GM18868 (cell line): ENCODE data around the gene RNF146.
"Not testable (repeated sequence)": the region's sequence is repeated elsewhere in the genome, so short reads cannot be mapped to it uniquely, and the experiment has no call there.

ENCODE experiments used
- ATAC-seq: cut with Tn5 transposase; IDR thresholded peaks from one replicate; pipeline ENCODE4 v1.9.1; 2021; ENCODE audit warnings: mild to moderate bottlenecking, moderate library complexity; ENCODE audit not compliant: unreplicated experiment

RNF146 gene

DNA sequence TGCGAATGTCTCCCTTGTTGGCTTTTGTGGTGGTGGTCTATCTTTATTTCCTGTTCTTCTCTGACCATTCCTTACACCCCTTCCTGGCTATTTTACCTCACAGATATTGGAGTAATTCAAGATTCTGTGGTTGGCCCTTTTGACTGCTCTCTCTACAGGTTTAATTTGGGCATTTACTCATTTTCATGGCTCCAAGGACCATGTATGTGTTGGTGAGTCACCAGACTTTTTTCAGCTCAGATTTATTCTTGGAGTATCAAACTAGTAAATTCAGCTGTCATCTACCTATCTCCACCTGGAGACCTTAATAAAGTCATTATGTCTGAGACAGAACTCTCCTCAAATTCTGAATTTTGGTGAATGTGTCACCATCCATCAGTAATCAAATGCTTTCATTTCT is 15.5 kb downstream of the RNF146 start:
- no peak for ATAC-seq

DNA sequence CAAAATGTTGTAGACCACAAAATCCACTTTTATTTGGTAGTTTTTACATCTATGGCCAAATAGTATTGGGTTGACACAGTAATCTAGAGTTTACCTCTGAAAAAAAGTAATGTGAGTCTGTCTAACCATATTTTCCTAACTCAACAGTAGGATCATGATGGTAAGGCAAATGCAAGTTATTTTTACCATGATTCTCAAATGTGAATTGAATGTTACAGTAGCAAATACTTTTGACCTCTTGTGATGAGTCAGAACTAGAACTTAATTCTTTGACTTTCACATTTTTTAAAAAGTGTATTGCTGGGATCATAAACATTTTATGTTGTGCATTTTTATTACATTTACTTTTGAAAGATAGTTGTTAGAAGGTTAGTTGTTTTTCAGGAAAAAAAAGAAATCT is 22.0 kb downstream of the RNF146 start:
- ATAC-seq, result peak; percentile 23

DNA sequence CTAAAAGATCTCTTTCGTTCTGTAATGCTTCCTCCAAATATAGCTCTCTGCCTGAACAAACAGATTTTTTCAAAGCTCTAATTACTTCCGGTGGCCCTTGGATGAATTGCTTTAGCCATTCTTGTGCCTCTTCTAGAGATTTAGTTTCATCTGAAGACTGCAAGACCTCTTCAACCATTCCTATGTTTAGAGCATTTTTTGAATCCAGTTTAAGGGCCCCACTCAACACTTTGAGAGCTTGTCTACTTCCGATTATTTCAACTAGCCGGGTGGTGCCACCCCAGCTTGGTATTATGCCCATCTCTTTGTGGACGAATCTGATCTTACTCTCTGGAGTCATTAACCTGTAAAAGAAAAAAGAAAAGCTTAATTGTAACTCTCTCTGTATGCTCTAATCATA is 23.3 kb downstream of the RNF146 start:
- ATAC-seq, result no peak

DNA sequence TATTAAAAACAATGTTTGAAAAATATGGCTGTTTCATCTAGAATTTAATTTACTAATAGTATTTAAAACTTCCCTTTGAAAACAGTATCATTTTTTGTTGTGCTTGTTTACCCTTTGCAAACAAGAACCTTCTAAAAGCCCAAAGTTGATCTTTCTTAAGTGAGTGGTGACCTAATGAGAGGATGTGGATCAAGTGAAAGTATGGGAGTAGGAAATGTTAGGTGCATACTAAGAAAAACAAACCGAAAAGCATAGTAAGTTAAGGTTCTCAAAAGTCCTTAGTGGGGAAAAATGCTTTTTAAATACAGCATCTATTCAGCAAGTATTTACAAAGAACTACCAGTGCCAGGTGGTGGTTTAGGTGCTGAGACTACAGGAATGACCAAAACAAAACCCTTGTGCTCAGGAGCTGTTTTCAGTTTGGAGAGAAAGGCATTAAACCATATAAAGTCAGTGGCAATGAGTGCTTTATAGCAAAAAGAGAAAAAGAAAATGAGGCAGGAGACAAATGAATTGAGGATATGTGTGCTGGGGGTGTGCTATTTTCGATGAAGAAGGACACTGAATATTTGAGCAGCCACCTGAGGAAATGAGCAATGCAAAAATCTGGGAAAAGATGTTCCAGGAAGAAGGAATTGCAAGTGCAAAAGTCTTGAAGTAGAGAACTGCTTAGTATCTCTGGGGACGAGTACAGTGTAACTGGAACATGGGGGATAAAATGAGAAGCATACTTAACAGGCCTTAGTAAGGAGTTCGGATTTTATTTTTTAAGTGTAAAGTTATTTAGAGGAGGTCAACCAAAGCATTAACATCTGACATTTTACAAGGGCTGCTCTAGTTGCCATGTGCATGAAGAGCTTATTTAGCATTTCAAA is 24.0 kb downstream of the RNF146 start:
- ATAC-seq, result peak; percentile 32

DNA sequence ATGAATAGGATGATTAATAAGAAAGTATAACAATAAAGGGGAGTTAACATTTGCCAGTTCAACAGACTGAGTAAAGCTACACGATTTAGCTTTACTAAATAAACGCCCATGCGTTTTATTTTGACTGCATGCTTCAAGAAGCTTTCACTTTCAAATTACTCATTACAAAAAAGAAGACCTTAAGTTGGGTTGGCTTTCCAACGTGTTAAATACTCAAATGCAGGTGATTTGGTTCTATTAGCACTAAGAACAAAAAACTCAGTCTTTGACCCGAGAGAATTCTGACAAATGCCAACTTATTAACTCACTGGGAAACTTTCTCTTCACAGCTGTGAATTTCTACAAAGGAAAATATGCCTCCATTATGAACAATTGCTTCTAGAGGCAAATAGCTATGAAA is 24.8 kb downstream of the RNF146 start:
- peak; percentile 90 for ATAC-seq

DNA sequence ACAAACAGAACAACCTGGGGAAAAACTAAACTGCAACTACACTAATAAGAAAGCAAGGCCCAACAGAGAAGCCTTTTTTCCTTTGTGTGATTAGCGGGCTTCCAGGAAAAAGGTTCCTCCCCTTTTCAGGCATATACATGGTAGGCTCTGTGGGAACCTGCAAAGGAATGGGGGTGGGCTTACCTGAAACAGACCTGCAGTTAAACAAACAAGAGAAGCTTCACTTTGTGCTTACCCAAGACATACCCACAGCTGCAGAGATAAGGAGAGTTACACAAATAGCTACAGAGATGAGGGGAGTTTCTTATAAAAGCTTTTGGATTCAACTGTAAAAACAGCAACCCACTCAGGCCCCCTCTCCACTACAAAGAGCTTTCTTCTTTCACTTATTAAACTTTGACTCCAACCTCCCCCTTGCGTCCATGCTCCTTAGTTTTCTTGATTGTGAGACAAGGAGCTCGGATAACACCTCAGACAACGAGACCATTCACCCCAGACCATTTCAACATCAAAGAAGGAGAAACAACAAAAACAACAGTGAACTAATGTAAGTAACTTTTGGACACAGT is 30.9 kb downstream of the RNF146 start:
- ATAC-seq, result no peak

DNA sequence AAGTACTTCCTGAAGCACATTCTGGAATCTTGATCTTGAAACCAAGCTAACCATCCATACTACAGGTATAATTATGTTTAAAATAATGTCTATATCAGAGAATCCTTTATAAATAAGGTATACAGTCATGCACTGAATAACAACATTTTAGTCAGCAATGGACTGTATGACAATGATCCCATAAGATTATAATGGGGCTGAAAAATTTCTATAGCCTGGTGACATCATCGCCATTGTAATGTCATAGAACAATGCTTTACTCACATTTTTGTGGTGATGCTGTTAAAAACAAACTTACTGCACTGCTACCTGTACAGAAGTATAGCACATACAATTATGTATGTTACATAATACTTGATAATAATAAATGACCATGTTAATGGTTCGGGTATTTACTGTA is 31.8 kb downstream of the RNF146 start:
- no peak for ATAC-seq

DNA sequence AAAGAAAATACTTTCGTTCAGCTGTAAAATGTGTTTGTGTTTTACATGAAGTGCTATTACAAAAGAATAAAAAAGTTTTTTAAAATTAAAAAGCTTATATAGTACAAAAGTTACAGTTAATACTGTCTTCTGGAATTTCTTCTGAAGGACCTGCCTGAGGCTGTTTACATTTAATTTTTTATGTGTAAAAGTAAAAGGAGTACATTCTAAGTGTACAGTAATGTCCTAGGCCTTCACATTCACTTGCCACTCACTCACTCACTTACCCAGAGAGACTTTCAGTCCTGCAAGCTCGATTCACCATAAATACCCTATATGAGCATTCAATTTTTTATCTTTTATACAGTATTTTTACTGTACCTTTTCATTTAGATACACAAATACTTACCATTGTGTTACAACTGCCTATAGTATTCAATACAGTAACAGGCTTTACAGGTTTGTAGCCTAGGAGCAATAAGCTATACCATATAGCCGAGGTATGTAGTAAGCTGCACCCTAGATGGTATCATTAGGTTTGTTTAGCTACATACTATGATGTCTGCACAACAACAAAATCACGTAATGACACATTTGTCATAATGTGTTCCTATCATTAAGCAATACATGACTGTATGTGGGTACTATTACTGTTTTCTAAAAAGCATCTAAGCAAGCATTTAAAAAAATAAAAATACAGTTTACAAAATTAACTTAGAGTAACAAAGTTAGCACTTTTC is 33.0 kb downstream of the RNF146 start:
- no peak for ATAC-seq

DNA sequence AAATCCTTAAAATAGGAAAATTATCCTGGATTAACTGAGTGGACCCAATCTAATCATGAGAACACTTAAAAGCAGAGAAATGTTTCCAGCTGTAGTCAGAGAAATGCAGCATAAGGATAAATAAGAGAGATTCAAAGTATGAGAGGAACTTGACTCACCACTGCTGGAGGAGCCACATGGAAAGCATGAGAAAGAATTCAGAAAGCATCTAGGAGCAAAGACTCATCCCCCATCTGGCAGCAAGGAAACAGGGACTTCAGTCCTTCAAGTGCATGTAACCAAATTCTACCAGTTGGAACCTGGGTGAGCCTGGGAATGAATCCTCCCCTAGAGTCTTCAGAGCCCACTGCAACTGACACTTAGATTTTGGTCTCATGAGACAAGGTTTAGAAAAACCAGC is 33.7 kb downstream of the RNF146 start:
- ATAC-seq, result no peak

DNA sequence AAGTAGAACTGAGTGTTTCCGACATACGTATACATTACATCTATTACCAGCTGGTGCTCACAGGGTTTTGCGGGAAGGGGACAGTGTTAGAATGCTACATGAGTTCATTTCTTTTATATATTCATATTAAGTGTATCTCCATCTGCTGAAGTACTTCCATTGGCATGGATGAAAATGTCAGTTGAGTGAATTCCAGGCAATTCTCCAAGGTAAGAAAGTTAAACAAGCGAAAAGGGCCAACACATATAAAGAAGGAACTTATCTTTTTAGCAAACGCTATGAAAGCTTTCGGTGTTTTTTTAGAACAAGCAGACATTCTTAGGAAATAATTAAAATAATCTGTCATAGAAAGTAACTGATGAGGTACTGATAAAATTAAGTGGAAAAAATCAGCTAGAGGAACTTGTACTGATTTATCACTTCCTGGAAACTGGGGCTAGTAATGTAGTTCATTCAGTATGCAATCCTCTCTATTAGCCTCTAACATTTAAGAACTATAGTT is 34.6 kb downstream of the RNF146 start:
- ATAC-seq, result no peak

DNA sequence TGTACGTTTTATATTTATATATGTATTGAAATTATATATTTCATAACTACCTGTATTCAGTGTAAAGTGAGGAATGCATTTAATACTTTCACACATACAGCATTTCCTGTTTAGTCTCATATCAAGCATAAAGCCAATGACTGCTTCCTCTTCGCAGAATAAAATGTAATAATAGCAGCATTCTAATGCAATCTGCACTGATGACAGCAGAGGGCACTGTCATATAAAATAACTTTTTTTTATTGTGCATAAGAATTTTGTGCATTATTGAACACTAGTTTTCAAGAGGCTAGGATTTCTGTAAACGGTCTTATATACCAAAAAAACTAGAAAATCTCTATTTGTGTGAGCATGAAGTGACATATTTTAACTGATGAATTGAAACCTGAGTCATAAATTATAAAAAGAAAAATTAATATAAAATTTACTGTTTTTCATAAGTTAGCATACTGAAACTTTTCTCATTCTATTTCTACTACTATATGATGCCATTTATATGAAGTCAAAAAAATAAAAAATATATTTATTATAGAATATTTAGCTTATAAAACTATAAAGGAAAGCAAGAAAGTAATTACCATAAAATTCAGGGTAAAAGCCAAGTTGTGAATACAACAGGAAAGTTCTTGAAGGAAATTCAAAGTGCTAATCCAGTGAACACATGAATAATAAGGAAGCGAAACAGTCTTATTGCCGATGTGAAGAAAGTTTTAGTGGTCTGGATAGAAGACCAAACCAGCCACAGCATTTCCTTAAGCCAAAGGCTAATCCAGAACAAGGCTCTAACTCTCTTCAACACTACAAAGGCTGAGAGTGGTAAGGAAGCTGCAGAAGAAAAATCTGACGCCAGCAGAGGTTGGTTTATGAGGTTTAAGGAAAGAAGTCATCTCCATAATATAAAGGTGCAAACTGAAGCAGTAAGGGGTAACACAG is 36.3 kb downstream of the RNF146 start:
- ATAC-seq, result peak; percentile 81

DNA sequence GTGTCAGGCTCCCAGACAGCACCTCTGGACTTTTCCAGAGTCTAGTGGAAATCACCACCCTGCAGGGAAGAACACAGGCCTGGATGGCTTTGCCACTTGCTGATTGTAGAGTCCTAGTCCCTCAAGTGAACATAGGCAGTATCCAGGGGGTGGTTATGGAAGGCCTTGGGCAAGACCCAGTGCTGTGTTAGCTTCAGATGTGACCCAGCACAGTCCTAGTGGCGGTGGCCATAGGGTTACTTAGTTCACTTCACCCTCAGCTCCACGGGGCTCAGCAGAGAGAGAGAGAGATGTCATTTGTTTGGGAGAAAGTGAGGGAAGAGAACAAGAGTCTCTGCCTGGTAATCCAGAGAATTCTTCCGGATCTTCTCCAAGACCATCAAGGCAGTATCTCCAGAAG is 37.3 kb downstream of the RNF146 start:
- ATAC-seq, result no peak

DNA sequence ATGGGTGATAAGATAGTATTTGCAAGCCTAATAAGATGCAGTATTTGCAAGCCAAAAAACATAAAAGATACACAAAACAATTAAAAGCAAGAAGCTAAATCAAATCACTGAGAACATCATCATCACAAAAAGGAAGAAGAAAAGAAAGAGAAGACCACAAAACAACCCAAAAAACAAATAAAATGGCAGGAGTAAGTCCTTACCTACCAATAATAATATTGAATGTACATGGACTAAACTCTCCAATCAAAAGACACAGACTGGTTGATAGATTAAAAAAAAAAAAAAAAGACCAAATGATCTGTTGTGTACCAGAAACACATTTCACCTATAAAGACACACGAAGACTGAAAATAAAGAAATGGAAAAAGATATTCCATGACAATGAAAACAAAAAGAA is 39.1 kb downstream of the RNF146 start:
- ATAC-seq, result no peak

DNA sequence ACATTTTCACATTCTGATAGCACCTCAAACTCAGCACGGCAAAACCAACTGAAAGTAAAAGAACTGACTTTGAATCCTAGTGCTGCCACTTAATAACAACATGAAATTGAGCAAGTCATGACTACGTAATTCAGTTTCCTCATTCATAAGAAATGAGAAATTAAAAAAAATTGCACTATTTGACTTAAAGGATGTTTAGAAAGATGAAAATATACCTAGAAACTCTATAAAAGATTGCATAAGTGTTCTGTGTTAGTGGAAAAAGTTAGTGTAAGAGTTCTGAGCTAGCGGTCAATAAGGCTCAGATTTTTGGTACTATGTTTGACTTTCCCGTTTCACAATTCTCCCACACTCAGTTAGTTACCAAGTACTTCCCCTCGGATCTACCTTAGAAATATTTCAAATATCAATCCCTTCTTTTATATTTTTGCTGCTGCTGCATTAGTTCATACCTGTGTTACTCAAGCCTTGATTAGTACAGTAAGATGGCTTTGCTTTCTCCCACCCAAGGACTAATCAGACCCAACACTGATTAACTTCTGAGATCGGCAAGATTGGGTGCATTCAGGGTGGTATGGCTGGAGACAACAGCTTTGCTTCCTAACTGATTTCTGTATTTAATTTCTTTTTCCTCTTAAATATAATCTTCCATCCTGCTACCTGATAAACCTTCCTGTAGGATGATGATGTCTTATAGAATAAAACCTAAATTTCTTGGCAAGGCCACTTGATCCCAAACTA is 50.9 kb downstream of the RNF146 start:
- ATAC-seq, result no peak

DNA sequence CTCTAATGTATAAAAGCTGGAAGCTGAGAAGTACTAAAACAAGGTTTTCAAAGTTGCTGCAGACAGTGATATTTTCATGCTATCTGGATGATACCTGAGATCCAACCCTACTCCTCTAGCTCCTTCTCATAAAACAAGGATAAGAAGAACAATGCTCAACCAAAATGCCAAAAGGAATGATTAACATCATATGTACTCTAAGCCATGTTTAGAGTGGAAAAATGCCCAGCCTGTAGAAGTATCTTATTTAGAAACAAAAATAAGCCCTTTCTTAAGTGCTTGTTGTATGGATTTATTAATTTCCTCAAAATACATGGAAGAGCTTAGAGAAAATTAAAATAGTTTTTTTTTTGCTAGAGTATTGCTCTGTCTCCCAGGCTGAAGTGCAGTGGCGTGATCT is 53.0 kb downstream of the RNF146 start:
- no peak for ATAC-seq

DNA sequence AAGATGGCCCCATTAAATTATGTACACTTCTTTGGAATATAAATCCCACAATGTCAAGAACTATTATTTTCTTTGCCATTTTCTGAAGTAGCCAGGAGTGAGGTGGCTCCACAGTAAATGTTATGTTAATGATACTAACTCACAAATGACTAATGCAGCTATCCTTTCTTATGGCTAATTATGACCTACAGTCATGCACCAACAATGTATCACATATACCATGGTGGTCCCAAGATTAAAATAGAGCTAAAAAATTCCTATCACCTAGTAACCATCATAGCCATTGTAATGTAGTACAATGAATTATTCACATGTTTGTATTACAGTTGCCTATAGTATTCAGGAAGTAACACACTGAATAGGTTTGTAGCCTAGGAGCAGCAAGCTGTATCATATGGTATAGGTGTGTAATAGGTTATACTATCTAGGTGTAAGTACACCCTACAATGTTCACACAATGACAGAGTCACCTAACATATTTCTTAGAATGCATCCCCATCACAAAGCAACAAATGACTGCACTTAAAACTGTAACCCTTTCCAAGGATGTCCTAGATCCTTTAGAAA is 61.5 kb downstream of the RNF146 start:
- ATAC-seq, result no peak

DNA sequence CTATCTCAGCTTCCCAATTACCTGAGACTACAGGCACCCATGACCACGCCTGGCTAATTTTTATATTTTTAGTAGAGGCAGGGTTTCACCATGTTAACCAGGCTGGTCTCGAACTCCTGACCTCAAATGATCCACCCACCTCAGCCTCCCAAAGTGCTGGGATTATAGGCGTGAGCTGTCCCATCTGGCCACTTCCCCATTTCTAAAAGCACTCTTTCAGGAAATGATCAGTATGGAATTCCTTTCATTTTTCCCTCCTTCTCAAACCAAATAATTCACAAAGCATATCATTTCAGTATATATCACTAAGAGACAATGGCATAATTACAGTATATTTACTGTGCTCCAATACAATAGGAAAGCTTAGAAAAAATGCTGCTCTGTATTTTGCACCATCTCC is 64.6 kb downstream of the RNF146 start:
- not testable (repeated sequence) for ATAC-seq

DNA sequence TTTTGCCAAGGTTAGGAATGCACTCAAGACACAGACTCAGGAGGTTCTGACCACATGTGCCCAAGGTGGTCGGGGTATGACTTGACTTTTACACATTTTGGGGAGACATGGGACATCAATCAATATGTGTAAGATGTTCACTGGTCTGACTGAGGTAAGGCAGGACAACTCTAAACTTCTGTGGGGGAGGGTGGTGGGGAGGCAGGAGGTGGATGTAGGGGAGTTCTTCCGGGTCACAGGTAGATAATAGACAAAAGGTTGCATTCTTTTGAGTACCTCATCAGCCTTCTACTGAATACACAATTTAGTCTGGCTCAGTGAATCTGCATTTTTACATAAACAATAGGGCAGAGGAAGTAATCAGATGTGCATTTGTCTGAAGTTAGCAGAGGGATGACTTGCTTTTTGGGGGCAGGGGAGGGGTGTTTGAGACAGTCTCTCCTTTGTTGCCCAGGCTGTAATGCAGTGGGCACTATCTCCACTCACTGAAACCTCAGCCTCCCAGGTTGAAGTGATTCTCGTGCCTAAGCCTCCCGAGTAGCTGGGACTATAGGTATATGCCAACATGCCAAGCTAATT is 65.8 kb downstream of the RNF146 start:
- ATAC-seq, result no peak
